C4-2B (cell line): Measurements from ENCODE around the gene ERC2.

ENCODE experiments used
- ZFX ChIP-seq: fragments of 450-650 bp; IDR thresholded peaks from 2 replicates; pipeline ENCODE4 v1.6.1; 2017
- TF ChIP-seq, protein P1 (sequence below): fragments of 450-650 bp; conservative IDR thresholded peaks from 2 replicates; pipeline ENCODE4 v1.5.1; 2017; ENCODE audit warnings: mild to moderate bottlenecking

DNA sequence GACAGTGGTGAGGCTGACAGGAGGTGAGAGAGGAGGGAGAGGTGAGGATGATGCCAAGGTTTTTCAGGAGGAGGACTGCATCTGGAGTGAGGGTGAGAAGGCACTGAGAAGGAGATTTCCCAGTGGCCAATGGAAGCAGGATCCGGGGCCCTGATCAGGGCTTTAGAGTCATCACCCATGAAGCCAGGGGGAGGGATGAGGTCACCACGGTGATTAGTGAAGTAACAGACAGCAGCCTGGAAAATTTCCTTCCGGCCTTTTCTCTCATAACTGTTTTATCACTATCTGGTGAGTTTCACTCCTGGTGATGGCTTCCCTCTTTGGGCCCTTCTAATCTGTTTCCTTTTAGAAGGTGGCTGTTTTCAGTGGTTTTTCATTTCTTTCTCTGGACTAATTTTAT lies 900.7 kb downstream of the ERC2 start:
- TF ChIP-seq, protein P1, sequence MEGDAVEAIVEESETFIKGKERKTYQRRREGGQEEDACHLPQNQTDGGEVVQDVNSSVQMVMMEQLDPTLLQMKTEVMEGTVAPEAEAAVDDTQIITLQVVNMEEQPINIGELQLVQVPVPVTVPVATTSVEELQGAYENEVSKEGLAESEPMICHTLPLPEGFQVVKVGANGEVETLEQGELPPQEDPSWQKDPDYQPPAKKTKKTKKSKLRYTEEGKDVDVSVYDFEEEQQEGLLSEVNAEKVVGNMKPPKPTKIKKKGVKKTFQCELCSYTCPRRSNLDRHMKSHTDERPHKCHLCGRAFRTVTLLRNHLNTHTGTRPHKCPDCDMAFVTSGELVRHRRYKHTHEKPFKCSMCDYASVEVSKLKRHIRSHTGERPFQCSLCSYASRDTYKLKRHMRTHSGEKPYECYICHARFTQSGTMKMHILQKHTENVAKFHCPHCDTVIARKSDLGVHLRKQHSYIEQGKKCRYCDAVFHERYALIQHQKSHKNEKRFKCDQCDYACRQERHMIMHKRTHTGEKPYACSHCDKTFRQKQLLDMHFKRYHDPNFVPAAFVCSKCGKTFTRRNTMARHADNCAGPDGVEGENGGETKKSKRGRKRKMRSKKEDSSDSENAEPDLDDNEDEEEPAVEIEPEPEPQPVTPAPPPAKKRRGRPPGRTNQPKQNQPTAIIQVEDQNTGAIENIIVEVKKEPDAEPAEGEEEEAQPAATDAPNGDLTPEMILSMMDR: no peak
- TF ChIP-seq ZFX: no peak
